ENCODE measurements around the gene ZNF619. TPM values are rescaled to one million over a fixed set of nuclear protein-coding genes. Genes with fewer than 3 reads are reported as not detected.
"Not testable (repeated sequence)": the region's sequence is repeated elsewhere in the genome, so short reads cannot be mapped to it uniquely, and the experiment has no call there.

ZNF619 gene
- total and polyA plus RNA-seq, 9 of the 15 experiments (the other 6 are each of a cell fraction or from before 2014, with no cell fraction given), result 1.3 to 9.1 (median 6.3) TPM

- Histone ChIP-seq H3K36me3 (ENCODE audit: control insufficient read depth, insufficient read depth, low read length) (peaks cover 79% of the 10 kb centered on the region), H3K9ac (ENCODE audit: insufficient read depth in 1 of 2, low read depth in 2 of 2, low read length in 2 of 2) (peak overlapping the region in 1 of 2 experiments; percentile 14; a peak in 1 of 4 replicates), H3K4me1 (replicated peaks in 1 of 2; ENCODE audit: control insufficient read depth in 2 of 2, insufficient read depth in 2 of 2, low read length in 2 of 2) (peaks cover 20 to 21% of the 10 kb centered on the region in 2 experiments), H3K27ac (ENCODE audit: extremely low read depth, low read depth, low read length) (peak overlapping the region; percentile 42; the same call in 1 of the 3 replicates), H3K79me2 (ENCODE audit: control insufficient read depth, insufficient read depth, low read length) (peaks cover 55% of the 10 kb centered on the region)
- WGBS (ENCODE audit: insufficient coverage, low coverage, missing lambda C conversion rate), result 91% methylated on average over 6 of the region's 6 CpGs
- H3K4me2 ChIP-seq (ENCODE audit: insufficient read depth, low read length); ATAC-seq; H3K27me3 ChIP-seq (ENCODE audit: control insufficient read depth in 2 of 2, insufficient read depth in 2 of 2, low read length in 2 of 2); CTCF ChIA-PET (ENCODE audit: low intra/inter-chr PET ratio); H3K4me3 ChIP-seq; H3K9me1 ChIP-seq (ENCODE audit: control insufficient read depth, insufficient read depth, low read length); FAIRE-seq; H2AFZ ChIP-seq (ENCODE audit: low read depth, low read length); intact Hi-C loops (cut with micrococcal nuclease); H3K9me3 ChIP-seq (replicated peaks; ENCODE audit: control insufficient read depth, insufficient read depth, low read depth, low read length); DNase-seq (ENCODE audit: extremely low read depth in 1 of 4, low spot score in 3 of 4); H4K20me1 ChIP-seq (replicated peaks; ENCODE audit: control insufficient read depth, insufficient read depth, low read length); BruUV-seq (replicated peaks); TF ChIP-seq CEBPG (CRISPR knock-in tag; IDR thresholded peaks at IDR 0.05); ATF3 (CRISPR knock-in tag; conservative IDR thresholded peaks at IDR 0.05): not testable (repeated sequence)
- in situ Hi-C loops (cut with MboI), result loop anchor here (25.0 kb wide), 1 partner anchor 1048 kb away; the partner anchor contains the start of gene RPSA
- POLR2A ChIA-PET, result interaction anchor here (0.9 to 7.7 kb wide), 4 partner anchors 8 to 64 kb away, joined by 3 to 102 read pairs (median 4); partner anchors contain the start of gene ZNF619
- TF ChIP-seq CEBPG (tag; conservative IDR thresholded peaks at IDR 0.05 in 1 of 2, IDR thresholded peaks at IDR 0.05 in 1 of 2), result peak; percentile 35 to 39; a peak in 1 of 4 replicates
- TF ChIP-seq SUPT5H (IDR thresholded peaks at IDR 0.05), result peak; percentile 30; the same call in 1 of the 2 replicates
- TF ChIP-seq POLR2AphosphoS5 (IDR thresholded peaks at IDR 0.05; ENCODE audit: control insufficient read depth, insufficient read depth, low read depth, low read length), result 0 out of 2 replicates have a peak, but pooled peaks have one; percentile 9
- peak; percentile 73 for TF ChIP-seq CEBPB (tag; IDR thresholded peaks at IDR 0.05)
- 0 out of 2 replicates have a peak, but pooled peaks have one; percentile 16 for TF ChIP-seq HMGXB4 (CRISPR knock-in tag; IDR thresholded peaks at IDR 0.05)
- TF ChIP-seq POLR2AphosphoS2 (IDR thresholded peaks at IDR 0.05; ENCODE audit: low read length), result 0 out of 2 replicates have a peak, but pooled peaks have one; percentile 12
- TF ChIP-seq ATF3 (IDR thresholded peaks at IDR 0.05), result 0 out of 2 replicates have a peak, but pooled peaks have one; percentile 26
- peak; percentile 37 for TF ChIP-seq POLR2A (conservative IDR thresholded peaks at IDR 0.05)
- TF ChIP-seq XRCC5 (IDR thresholded peaks at IDR 0.05; ENCODE audit: low read depth, low read length), result 0 out of 2 replicates have a peak, but pooled peaks have one; percentile 39
These were observed 16.4 kb upstream of the ZNF619 start for GRCh38 chr3:40460481-40460880.

All from K562 (cell line).